ENCODE results near the gene MILR1.
A peak's percentile ranks its signal among the peaks of the same experiment; 100 is the strongest.
"Not testable (repeated sequence)": the region's sequence is repeated elsewhere in the genome, so short reads cannot be mapped to it uniquely, and the experiment has no call there.

The MILR1 gene

GRCh38 chr17:64448665-64449512, at the start of gene MILR1:
MILR1 (plus strand) TSS chr17:64449115; CDS start chr17:64449169, 54 bp downstream.
- no peak for DNase-seq

- DNase-seq, result no peak
These were observed 49.2 kb upstream of the MILR1 start for GRCh38 chr17:64399767-64400156.

DNA sequence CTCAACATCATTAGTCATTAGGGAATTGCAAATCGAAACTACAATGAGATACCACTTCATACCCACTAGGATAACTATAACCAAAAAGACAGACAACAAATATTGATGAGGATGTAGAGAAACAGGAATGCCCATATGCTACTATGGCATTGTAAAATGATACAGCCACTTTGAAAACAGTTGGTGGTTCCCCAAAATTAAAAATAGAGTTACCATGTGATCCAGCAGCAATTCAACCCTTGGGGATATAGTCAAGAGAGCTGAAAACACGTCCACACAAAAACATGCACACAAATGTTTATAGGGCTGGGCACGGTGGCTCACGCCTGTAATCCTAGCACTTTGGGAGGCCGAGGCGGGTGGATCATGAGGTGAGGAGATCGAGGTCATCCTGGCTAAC, 48.3 kb upstream of the MILR1 start:
- DNase-seq, result no peak

- DNase-seq, result no peak
These were observed 47.6 kb upstream of the MILR1 start for GRCh38 chr17:64401244-64401860.

GRCh38 chr17:64401941-64402340, 47.0 kb upstream of the MILR1 start:
- no peak for DNase-seq

GRCh38 chr17:64402469-64402868, 46.4 kb upstream of the MILR1 start:
- no peak for DNase-seq

DNA sequence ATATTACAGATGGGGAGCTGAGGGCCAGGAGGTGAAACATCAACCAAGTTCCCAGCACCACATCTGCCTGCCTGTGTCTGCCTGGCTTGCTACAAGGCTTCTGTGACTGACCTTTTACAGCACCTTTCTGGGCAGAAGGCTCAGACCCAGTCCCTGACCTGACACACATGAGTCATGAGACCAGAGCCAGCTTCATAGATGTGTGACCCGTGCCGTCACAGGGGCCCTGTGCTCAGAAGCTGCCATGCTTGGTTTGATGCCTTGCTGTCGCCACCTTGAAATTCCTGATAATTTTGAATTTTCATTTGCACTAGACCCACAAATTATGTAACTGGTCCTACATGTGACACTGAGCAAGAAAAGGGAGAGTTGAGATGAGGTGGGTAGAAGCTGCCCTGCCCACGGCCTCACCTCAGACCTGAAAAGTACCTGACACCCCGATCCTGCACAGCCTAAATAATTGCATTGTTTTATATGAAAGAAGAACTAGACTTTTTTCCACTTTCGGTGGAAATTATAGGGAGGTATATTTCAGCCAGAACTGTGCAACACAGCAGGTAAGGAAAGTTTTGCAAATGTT, 44.9 kb upstream of the MILR1 start:
- DNase-seq, result no peak

- no peak for DNase-seq
These were observed 42.4 kb upstream of the MILR1 start for GRCh38 chr17:64406321-64407200.

GRCh38 chr17:64410750-64411490, 38.0 kb upstream of the MILR1 start:
- no peak for DNase-seq

DNA sequence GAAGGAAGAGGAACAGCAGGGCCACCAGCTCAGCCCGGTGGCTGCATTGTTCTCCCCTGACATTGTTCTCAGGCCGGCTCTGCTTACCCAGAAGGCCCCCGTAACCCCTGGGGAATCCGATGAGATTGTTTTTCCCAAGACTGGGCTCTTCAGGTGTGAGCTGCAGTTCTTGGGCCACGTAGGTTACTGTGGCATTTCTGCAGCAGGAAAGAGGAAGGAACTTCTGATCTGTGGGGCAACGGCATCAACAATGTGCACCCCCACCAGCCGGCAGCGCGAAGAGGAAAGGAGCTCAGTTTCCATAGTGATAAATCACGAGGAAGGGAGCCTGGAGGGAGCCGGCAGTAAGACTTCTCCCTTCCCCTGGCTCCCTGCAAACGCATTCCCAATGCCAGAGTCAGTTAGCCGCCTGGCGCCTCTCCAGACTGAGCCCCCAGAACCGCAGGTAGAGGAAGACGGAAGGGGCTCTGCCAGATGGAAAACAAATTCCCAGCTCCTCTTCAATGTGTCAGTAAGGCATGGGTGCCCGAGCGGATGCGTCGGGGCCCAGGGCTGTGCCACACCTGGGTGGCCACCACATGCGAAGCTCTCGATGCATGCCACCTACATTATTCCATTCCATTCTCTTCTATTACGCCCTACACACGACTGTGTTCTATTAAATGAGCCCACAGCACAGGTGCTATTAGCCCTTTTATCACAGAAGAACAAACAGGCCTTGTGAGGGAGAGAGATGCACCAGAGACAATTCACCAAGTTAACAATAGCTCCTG, 36.7 kb upstream of the MILR1 start:
- DNase-seq, result peak; percentile 9

- no peak for DNase-seq
These were observed 36.0 kb upstream of the MILR1 start for GRCh38 chr17:64412944-64413381.

DNA sequence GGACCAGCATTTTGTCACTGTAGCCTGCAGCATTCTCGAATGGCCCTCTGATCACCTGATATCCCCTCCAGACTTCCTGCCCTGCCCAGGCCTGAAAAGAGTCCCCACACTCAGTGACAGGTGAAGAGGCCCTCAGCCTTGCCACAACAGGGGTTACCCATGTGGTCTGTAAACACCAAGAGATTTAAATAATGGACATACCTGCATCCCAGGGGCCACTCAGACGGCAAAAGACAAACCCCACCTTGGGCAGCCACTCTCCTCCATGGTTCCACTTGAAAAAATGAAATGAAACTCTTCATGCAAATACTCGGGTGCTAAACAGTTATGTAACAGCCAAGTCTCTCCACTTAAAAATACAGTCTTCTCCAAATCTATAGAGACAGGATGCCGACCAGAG, 35.4 kb upstream of the MILR1 start:
- DNase-seq, result no peak

- DNase-seq, result peak; percentile 55
These were observed 30.2 kb upstream of the MILR1 start for GRCh38 chr17:64418506-64419339.

GRCh38 chr17:64420143-64420670, 28.7 kb upstream of the MILR1 start:
- peak; percentile 66 for DNase-seq

DNA sequence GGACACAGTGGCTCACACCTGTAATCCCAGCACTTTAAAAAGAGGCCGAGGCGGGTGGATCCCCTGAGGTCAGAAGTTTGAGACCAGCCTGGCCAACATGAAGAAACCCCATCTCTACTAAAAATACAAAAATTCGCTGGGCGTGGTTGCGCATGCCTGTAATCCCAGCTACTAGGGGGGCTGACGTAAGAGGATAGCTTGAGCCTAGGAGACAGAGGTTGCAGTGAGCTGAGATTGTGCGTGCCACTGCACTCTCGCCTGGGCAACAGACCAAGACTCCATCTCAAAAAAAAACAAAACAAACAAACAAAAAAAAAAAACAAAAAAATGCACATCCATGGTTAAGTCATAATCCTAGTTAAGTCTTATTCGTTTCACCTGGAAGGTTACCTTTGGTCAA, 26.8 kb upstream of the MILR1 start:
- not testable (repeated sequence) for DNase-seq

- DNase-seq, result no peak
These were observed 25.0 kb upstream of the MILR1 start for GRCh38 chr17:64423881-64424280.

DNA sequence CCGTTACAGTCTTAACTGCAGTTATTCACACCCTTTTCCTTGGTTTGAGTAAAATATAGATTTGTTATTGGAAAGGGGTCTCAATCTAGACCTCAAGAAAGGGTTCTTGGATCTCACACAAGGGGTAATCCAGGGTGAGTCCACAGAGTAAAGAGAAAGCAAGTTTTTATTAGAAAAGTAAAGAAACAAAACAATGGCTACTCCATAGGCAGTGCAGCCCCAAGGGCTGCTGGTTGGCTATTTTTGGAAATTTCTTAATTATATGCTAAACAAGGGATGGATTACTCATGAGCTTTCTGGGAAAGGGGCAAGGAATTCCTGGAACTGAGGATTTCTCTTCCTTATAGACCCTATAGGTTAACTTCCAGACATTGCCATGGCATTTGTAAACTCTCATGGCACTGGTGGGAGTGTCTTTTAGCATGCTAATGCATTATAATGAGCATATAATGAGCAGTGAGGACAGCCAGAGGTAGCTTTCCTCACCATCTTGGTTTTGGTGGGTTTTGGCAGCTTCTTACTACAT, 24.5 kb upstream of the MILR1 start:
- DNase-seq, result no peak

GRCh38 chr17:64425191-64425590, 23.7 kb upstream of the MILR1 start:
- no peak for DNase-seq

GRCh38 chr17:64426596-64426995, 22.3 kb upstream of the MILR1 start:
- no peak for DNase-seq

DNA sequence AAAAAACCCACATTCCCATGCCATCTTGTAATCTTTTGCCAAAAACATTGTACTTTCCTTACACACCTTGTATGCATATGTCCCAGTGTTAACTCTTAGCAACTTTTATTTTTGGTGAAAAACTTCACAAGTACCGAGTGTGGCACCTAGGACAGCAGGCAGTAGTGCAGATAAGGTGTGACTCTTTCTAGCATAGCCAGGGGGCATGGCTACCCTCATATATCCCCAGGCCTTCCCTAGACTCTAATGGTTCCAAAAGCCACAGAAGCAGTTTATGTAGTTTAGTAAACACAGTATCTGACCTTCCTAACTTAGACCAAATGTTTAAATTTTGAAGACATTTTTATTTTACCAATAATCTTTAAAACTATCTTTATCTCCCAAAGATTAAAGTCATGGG, 20.5 kb upstream of the MILR1 start:
- DNase-seq, result no peak
